SK-N-MC (cell line): ENCODE results near the gene CDH4.

Source experiments
- EZH2 ChIP-seq: fragments of 200-600 bp; sonication (generic); IDR thresholded peaks from one replicate; pipeline ENCODE4 v1.6.1; 2017; ENCODE audit warnings: antibody characterized with exemption
- FOXP2 ChIP-seq: optimal IDR thresholded peaks from 2 replicates; pipeline ENCODE3; 2011; ENCODE audit warnings: mild to moderate bottlenecking, moderate library complexity; ENCODE audit not compliant: insufficient read depth; ENCODE audit errors: extremely low read length, control extremely low read depth
- POLR2AphosphoS5 ChIP-seq: IDR thresholded peaks from 2 replicates; pipeline ENCODE4 v1.6.1; 2012; ENCODE audit warnings: mild to moderate bottlenecking, low read depth, low read length, borderline replicate concordance

DNA sequence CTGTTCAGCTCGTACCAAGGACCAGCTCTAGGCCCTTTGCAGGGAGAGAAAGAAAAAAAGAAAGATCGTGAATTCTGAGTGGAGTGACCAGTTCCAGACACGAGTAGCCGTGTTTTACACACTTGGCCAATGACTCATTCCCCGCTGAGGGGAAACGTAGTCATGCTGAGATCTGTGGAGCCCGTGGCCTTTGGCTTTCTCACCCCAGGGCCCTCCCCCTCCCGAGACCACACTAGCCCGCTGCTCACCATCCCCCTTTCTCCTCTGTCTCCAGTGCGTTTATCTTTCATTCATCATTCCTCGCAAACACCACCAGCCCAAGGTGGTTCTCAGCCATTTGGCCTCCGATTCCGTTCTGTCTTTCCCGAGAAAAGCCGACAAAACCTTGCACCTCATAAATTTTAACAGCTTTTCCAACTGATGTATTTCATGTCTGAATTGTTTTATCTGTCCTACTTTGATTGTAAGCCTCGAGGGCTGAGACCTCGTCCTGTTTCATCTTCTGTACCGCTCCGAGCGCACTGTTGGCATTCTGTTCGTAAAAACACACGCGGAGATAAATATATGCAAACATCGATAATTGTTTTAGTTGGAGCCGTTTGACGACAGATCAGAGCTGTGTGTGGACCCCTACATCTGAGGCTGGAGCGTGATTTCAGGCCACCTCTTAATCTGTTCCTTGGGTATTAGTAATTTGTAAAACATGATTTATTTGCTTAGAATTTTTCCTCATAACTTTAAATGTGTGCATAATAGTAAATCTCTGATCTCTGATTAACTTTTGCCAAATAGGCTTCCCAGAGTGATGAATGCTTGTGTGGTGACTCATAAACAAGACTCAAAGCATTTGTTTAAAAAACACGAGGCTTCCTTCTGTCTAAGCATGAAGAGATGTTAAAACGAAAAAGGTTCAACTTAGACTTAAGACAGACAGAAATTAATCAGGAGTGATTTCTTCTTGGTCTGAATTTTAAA, 336.6 kb downstream of the CDH4 start:
- no peak for TF ChIP-seq POLR2AphosphoS5
- TF ChIP-seq EZH2, result no peak
- no peak for TF ChIP-seq FOXP2
